ENCODE data around the gene C2orf92.

Gene C2orf92

DNA sequence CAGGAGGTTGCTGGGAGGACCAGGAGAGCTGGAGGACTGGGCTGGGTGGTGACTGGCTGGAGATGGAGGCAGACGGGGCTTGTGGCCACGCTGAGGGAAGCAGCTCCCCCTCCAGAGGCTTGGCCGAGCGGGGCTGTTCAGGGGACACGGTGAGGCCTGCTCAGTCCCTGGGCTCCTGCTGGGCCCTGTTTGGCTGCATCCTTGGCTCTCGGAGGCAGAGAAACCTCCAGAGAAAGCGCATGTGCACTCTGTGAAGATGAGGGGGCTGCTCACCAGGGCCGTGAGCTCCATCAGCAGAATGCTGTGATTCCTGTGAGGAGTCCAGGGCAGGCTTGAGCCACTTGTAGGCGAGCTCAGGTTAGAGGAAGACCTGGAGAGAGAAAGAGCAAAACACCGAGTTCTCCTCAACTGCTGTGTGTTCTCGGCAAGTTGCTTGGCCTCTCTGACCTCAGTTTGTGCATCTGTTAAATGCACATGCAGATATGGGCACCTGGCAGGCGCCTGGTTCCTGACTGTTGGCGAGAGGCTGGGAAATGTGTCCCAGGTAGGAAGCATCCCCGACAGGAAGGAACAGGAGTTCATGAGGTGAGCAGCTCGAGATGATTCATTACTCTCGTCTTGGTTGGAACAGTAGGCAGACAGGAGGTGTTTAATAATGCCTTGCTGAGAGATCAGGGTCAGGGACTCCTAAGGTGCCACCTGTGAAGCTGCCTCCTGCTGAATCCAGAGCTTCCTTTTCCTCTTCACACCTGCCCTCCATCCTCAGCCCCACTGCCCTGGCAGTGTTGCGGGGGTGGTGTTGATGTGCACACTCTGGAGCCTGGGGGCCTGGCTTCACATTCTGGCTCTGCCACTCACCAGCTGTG, 44.8 kb downstream of the C2orf92 start:
- no peak for DNase-seq (ENCODE audit: low read depth in 2 of 2)

DNA sequence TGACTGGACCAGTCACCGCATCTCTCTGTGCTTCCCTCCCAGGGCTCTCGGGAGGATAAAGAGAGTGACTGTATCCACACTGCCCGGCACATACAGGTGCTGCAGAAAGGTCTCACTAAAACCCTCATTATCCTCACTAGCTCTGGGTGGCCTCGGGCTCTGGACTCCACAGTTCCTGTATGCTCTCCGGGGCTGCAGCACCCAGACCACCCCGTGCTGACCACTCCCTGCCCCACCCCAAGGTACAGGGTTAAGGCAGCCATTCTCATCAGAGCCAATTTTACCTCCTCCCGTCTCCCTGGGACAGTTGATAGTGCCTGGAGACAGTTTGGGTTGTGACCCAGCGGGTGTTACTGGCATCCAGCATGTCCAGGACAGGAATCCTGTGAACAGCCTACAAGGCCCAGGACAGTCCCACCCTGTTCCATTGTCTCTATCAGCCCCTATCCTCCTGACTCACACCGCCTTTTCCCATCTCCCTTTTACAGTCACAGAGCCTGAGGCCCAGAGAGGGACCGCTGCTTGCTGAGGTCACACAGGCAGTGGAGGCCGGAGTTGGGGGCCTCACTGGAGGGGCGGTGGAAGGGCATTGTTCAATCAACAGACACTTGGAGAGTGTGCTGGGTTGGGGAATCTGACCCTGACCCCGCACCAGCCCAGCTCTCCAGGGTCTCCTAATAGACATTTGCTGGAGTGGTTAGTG, 45.6 kb downstream of the C2orf92 start:
- DNase-seq (ENCODE audit: low read depth in 2 of 2): no peak

GRCh38 chr2:97715951-97716694, 46.6 kb downstream of the C2orf92 start:
- no peak for DNase-seq (ENCODE audit: low read depth in 2 of 2)

- no peak for DNase-seq (ENCODE audit: low read depth in 2 of 2)
These were observed 47.4 kb downstream of the C2orf92 start for GRCh38 chr2:97716695-97717612.

DNA sequence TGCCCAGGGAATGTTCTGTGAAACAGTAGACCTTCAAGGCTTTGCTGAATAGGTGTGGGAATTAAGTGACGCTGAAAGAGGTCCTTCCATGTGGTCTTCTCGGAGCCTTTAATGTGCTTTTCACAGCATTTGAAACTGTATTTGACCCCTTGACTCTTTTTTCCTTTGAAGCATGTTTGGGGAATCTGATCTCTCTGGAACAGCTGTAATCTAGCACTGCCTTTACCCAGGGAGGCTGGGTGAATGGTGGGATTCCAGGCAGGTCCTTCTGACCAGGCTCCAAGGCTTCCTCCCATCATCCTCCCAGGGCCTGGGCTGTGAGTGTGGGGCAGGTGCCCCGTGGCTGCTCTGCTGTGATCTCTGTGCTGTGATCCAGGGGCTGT, 48.1 kb downstream of the C2orf92 start:
- no peak for DNase-seq (ENCODE audit: low read depth in 2 of 2)

DNA sequence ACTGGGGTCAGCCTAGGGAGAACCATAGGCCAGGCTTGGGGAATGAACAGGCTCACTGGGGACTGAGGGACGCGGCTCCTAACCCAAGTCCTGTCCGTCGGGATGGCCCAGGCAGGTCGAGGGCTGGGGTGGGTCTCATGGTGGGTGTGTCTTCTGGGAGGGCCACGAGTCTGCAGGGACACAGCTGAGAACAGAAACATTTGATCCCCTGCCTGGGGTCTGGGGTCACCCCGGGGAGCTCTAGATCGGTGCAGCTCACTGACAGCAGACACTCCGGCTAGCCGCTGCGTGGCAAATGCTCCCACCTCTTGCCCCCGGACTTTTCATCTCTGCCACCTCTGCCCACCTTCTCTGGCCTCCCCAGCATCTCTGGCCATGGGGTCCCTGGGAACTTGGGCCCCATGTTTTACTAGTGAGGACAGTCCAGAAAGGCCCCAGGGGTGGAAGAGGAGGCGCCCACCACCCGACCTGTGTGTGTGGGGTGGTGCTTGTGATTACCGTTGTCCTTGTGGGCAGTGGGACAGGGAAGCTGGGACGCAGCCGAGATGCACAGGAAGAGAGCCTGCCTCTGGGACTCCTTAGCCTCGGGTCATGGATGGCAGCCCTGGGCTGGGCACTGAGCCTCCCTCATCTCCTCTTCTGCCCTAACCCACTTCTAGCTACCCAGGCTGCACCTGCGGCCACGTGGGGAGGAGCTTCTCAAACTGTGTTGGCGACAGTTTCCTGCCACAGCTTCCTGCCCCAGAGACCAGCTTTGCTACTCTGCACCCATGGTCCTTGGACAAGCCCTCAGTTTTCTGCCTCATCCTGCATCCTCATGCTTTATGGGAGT, 48.8 kb downstream of the C2orf92 start:
- no peak for DNase-seq (ENCODE audit: low read depth in 2 of 2)

DNA sequence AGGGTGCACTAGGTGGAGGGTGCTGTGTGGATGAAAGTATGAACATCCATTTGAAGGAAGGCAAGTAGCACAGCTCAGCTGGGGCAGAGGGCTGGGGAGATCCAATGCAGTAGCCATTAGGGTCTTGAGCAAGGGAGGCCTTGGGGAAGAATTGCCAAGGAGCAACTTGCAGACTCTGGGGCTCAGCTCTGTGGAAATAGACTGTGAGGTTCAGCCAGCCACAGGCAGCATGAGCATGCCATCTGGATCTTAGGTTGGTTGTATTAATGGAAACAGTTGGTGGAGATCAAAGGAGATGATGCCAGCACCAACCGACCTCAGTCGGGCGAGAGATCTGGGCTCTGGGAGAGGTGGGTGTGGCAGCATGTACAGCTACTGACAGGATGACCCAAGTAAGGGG, 49.4 kb downstream of the C2orf92 start:
- no peak for DNase-seq (ENCODE audit: low read depth in 2 of 2)

DNA sequence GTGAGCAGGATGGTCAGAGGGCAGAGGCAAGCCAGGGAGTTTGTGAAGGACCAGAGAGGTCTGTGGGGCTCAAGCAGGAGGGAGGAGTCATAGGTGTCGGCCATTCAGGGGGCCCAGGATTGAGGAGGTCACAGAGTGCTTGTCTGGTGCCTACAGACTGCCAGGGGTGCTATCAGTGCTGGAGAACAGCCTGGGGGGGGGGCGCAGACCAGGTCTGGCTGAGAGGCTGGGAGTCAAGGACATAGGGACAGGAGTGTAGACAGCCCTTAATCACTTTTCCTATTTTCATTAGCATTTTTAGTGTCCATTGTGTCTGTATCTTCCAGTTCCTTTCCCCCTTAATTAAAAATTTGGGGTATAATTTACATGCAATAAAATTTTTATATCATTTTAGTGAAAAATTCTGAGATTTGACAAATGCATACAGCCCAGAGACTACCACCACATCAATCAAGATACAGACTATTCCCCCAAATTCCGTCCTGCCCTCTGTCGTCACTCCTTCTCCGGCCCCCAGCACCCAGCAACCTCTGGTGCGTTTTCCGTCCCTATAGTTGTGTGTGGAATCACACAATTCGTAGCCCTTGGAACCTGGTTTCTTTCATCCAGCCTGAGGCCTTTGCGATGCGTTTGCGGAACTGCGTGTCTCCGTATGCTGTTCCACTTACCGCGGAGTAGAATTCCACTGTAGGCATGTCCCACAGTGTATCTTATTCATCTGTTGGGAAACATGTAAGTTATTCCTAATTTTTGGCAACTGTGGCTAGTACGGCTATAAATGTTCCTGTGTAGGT, 50.0 kb downstream of the C2orf92 start:
- DNase-seq (ENCODE audit: low read depth in 2 of 2): no peak

- DNase-seq (ENCODE audit: low read depth in 2 of 2): no peak
These were observed 51.2 kb downstream of the C2orf92 start for GRCh38 chr2:97720746-97721145.

DNA sequence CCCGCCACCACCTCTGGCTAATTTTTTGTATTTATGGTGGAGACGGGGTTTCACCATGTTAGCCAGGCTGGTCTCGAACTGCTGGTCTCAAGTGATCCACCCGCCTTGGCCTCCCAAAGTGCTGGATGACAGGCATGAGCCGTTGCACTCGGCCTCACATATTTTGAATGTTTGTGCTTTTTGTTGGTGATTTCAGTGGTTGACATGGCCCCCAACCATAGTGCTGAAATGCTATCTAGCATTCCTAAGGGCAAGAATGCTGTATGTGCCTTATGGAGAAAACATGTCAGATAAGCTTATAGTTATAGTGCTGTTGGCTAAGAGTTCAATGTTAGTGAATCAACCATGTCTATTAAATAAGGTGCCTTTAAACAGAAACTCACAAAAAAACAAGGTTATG, 52.7 kb downstream of the C2orf92 start:
- DNase-seq (ENCODE audit: low read depth in 2 of 2): no peak

- DNase-seq (ENCODE audit: low read depth in 2 of 2): no peak
These were observed 53.9 kb downstream of the C2orf92 start for GRCh38 chr2:97723156-97724072.

DNA sequence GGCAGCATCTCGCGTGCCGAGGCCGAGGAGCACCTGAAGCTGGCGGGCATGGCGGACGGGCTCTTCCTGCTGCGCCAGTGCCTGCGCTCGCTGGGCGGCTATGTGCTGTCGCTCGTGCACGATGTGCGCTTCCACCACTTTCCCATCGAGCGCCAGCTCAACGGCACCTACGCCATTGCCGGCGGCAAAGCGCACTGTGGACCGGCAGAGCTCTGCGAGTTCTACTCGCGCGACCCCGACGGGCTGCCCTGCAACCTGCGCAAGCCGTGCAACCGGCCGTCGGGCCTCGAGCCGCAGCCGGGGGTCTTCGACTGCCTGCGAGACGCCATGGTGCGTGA, 54.5 kb downstream of the C2orf92 start:
- no peak for DNase-seq (ENCODE audit: low read depth in 2 of 2)

DNA sequence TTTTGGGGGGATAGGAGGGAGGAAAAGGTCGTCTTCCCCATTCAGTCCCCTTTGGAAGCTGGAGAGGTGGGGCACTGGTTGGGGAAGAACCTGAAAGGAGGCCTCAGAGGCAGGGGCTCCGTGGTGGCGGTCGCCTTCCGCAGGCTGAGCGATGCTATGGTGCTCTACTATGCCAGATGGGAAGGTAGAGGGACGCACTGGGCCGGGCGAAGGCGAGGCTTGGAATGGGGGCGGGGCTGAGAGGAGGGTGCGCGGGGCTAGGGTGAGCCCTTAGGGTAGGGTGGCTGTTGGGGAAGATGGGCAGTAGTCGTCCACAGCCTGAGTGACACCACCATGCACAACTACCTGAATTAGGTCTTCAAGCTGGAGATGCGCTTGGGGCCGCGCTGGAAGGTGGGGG, 55.0 kb downstream of the C2orf92 start:
- no peak for DNase-seq (ENCODE audit: low read depth in 2 of 2)

- no peak for DNase-seq (ENCODE audit: low read depth in 2 of 2)
These were observed 55.6 kb downstream of the C2orf92 start for GRCh38 chr2:97724946-97725688.

DNA sequence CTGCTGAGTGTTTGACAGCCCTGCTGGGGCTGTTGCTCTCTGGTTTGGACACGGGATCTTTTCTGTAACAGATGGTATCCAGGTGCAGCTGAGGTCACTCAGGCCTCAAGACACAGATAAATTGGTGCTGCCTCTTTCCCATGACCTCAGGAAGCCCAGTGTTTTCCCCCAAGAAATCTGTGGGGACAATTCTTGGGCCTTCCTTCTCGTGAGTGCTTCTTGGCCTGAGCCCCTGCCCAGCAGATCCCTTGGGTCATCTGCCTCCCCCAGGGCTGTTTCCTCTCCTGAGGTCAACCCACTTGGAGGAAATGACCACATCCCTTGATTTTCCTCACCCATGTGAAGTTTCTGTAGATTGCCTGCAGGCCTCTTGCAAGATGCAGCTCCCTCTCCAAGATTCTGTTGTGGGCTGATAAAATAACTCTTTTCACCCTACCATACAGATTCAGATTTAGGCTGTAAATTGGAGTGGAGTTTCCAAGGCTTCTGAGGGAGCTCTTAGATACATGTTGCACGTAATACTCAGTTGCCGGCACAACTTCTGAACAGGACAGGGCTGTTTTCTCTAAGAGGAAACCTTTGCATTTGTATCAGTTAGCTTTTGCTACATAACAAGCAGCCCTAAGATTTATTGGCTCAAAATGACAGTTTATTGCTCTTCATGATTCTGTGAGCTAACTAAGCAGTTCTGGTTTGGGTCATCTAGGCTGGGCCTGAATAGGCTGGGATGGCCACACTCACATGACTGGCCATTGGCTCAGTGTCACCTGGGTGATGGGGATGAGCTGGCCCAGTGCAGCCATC, 57.0 kb downstream of the C2orf92 start:
- no peak for DNase-seq (ENCODE audit: low read depth in 2 of 2)

DNA sequence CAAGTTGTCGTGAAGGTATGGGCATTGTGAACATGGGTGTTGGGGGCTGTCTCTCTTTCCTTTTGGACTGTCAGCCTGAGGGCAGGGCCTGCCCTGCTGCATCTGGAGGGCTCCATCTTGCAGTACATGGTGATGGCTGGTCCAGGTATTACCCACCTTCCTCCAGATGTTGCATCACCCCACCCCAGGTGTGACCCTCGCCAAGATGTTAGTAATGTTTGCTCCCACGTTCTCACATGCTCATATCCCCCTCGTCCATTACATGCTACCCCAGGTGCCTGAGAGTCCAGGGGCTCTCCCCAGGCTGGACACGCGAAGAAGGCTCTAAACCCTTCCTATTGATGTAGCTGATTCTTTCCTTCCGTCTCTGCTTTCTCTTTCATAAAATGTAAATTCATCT, 57.8 kb downstream of the C2orf92 start:
- no peak for DNase-seq (ENCODE audit: low read depth in 2 of 2)

DNA sequence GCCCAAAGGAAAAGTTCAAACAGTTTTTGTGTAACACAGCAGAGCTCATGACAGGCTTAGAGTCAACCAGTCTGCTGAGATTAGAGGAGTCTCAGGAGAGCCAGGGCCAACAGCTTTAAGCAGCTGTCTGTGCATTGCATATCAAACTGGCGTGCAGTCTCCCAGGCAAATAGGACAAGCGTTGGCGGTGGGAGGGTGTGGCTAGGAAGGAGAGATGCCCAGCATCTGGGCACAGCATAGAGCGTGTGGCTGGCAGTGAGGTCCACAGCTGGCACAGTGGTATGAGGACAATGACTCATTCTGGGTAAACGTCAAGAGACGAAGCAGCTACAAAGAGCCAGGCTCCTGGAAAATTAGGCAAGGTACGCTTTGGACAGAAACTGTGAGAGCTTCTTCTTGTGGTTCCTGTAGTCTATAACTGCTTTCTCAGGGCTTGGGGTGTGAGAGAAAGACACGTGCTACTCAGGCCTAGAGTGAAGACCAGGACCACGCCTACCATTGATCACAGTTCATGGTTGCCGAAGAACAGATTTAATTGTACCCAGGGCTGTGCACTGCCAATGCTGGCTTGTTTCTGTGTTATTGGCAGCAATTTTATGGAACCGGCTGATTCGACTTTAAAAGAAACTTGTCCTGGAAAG, 58.7 kb downstream of the C2orf92 start:
- DNase-seq (ENCODE audit: low read depth in 2 of 2): no peak
